B cell (primary cell): ENCODE data around the gene ASPRV1. TPM values are rescaled to one million over a fixed set of nuclear protein-coding genes. Genes with fewer than 3 reads are reported as not detected.

Experiments
- ATAC-seq: fragments of 200-7000 bp; cut with Tn5 transposase; one replicate; pipeline ENCODE4 v1.10.0; 2021; ENCODE audit warnings: low read depth, mild to moderate bottlenecking, moderate number of reproducible peaks, moderate library complexity
- CTCF ChIA-PET: fragments of 350-600 bp; sonication (Branson Sonifier 250); formaldehyde crosslinking; loops from one replicate; lab custom pipeline; 2021; ENCODE audit warnings: antibody characterized with exemption, inconsistent platforms; lab: Charles Lee
- POLR2A ChIA-PET: fragments of 350-600 bp; sonication (Branson Sonifier 250); formaldehyde crosslinking; loops from one replicate; lab custom pipeline; 2021; ENCODE audit warnings: antibody characterized with exemption; lab: Charles Lee
- DNase-seq: peaks from one replicate; pipeline ENCODE4 v3.0.0; 2013
- H2AFZ ChIP-seq: 2 replicates; pipeline ENCODE4 v1.6.1; 2012; ENCODE audit warnings: mild to moderate bottlenecking, low read depth, low read length; ENCODE audit not compliant: insufficient read depth, poor library complexity, severe bottlenecking
- H3K27ac ChIP-seq, 2 donors: 1 replicate in 1 of 2; 2 replicates in 1 of 2; pipeline ENCODE4 v1.5.1; 2012 to 2013; ENCODE audit warnings: low read length in 2 of 2, mild to moderate bottlenecking in 2 of 2, moderate library complexity in 1 of 2
- H3K27me3 ChIP-seq, 4 experiments: fragments of 200-600 bp in 1 of 4; sonication (generic) in 1 of 4; replicated peaks in 1 of 4; 1 replicate in 2 of 4; 2 replicates in 2 of 4; pipeline versions ENCODE4 v1.6.1 to v1.7.0; 2013 to 2016; ENCODE audit warnings: low read length in 3 of 4, mild to moderate bottlenecking in 2 of 4, mixed read lengths in 1 of 4, moderate library complexity in 1 of 4; ENCODE audit not compliant: insufficient read depth in 4 of 4, control insufficient read depth in 3 of 4; ENCODE audit errors: control extremely low read depth in 1 of 4
- H3K36me3 ChIP-seq, 2 experiments: replicated peaks in 1 of 2; 1 replicate in 1 of 2; 2 replicates in 1 of 2; pipeline versions ENCODE4 v1.6.1 to v1.7.1; 2013; ENCODE audit warnings: low read length in 1 of 2; ENCODE audit not compliant: insufficient read depth in 2 of 2, control insufficient read depth in 1 of 2; ENCODE audit errors: control extremely low read depth in 1 of 2, extremely low read depth in 1 of 2
- H3K4me1 ChIP-seq, 2 donors: fragments of 200-600 bp in 1 of 2; sonication (generic) in 1 of 2; 1 replicate in 1 of 2; 2 replicates in 1 of 2; pipeline versions ENCODE4 v1.5.1 to v1.6.1; 2013 to 2017; ENCODE audit warnings: low read length in 2 of 2; ENCODE audit not compliant: control insufficient read depth in 2 of 2, insufficient read depth in 2 of 2
- H3K4me2 ChIP-seq: replicated peaks from 2 replicates; pipeline ENCODE3; 2012; ENCODE audit warnings: mild to moderate bottlenecking, low read depth, low read length; ENCODE audit not compliant: poor library complexity, severe bottlenecking
- H3K4me3 ChIP-seq, 5 experiments: fragments of 200-600 bp in 1 of 5; sonication (generic) in 1 of 5; 1 replicate in 3 of 5; 2 replicates in 2 of 5; pipeline versions ENCODE4 v1.5.1 to v1.7.0; 2011 to 2016; ENCODE audit warnings: low read length in 4 of 5, mild to moderate bottlenecking in 4 of 5, low read depth in 2 of 5, control low read depth in 1 of 5, moderate library complexity in 1 of 5; ENCODE audit not compliant: insufficient read depth in 1 of 5; ENCODE audit errors: control extremely low read depth in 1 of 5, extremely low read depth in 1 of 5
- H3K79me2 ChIP-seq: fragments of 200-600 bp; sonication (generic); one replicate; pipeline ENCODE4 v1.6.0; 2016; ENCODE audit warnings: low read length; ENCODE audit not compliant: control insufficient read depth, insufficient read depth
- H3K9ac ChIP-seq: fragments of 200-600 bp; sonication (generic); 2 replicates; pipeline ENCODE4 v1.6.1; 2017; ENCODE audit warnings: mild to moderate bottlenecking, low read length, moderate library complexity
- H3K9me3 ChIP-seq, 3 donors: one replicate each; pipeline versions ENCODE4 v1.6.1 to v1.7.1; 2013; ENCODE audit warnings: low read length in 2 of 3; ENCODE audit not compliant: control insufficient read depth in 2 of 3, insufficient read depth in 1 of 3; ENCODE audit errors: control extremely low read depth in 1 of 3
- H4K20me1 ChIP-seq: 2 replicates; pipeline ENCODE4 v1.6.0; 2012; ENCODE audit warnings: mild to moderate bottlenecking, low read length; ENCODE audit not compliant: insufficient read depth, control insufficient read depth, poor library complexity, severe bottlenecking
- H3K27ac Mint-ChIP-seq: one replicate; pipeline ENCODE4 v1.8.0; 2021; ENCODE audit warnings: mixed read lengths
- H3K27me3 Mint-ChIP-seq: one replicate; pipeline ENCODE4 v1.8.0; 2021; ENCODE audit warnings: mixed read lengths
- H3K4me1 Mint-ChIP-seq: one replicate; pipeline ENCODE4 v1.8.0; 2021; ENCODE audit warnings: mixed read lengths
- H3K4me3 Mint-ChIP-seq: one replicate; pipeline ENCODE4 v1.8.0; 2021; ENCODE audit warnings: mixed read lengths
- H3K9me3 Mint-ChIP-seq: one replicate; pipeline ENCODE4 v1.8.0; 2022; ENCODE audit warnings: mixed read lengths; ENCODE audit not compliant: insufficient read depth
- EZH2 ChIP-seq: IDR thresholded peaks from 2 replicates; pipeline ENCODE4 v1.6.1; 2012; ENCODE audit warnings: borderline replicate concordance, low read depth, mild to moderate bottlenecking, moderate library complexity, low read length; ENCODE audit not compliant: insufficient read depth, poor library complexity, severe bottlenecking
- WGBS: methylation state at CpG from one replicate; pipeline ENCODE4 v1.1.5; 2013; ENCODE audit warnings: missing lambda C conversion rate; ENCODE audit not compliant: insufficient coverage; 5-methylcytosine and 5-hydroxymethylcytosine counted together
- intact Hi-C: fragments of 100-400 bp; cut with micrococcal nuclease; formaldehyde crosslinking; loops from one replicate; pipeline ENCODE4 v1.10.0; 2022
- polyA plus RNA-seq: library from polyadenylated mRNA; depleted of rRNA; stranded (reverse); fragments of >200 nt; gene quantifications from 2 replicates; pipeline ENCODE4 v1.2.3, GENCODE V29; 2012
- total RNA-seq, 2 donors: library from RNA; stranded (reverse); fragments of 120-200 nt in 1 of 2; gene quantifications; 1 replicate in 1 of 2; 2 replicates in 1 of 2; pipeline versions ENCODE4 v1.2.3 to v1.2.4, GENCODE V29; 2013 to 2022
- TF ChIP-seq, protein P1 (sequence below): fragments of 200-600 bp; IDR thresholded peaks from one replicate; pipeline ENCODE4 v1.8.0; 2022; ENCODE audit warnings: antibody characterized with exemption, mild to moderate bottlenecking

ASPRV1 gene
- total and polyA plus RNA-seq, 2 donors (not counting 1 experiment from before 2014, with no cell fraction given), result 1.1 TPM

DNA sequence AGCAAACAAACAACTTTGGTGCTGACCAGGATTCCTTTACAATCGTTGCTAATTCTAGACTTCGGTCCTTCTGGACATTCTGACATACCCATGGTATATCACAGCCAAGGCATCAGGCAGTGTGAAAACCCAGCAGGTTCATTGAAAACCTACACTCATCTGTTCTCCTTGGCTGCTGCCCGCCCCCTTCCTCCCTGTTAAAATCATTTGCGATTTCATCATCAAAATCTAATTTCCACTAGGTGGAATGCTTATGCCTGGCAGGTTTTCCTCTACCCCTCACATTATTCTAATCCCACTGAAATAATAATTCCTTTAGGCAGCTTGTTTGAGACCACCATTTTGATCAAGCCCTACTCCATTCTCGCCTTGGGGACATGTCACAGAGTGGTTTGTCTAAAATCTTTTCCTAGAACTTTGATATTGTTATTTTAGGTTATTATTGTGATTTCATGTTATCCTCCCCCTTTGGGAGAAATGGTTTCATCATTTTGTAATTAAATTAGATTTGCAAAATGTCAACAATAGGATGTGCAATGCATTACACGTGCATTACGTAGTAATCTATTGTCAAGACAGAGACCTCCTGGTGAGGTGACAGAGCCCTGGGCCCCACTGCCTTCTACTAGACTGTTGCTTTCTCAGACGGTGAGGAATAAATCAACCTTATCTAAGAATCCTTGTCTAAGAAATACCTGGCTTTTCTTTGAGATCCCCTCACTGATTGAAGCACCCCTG lies 31.0 kb upstream of the ASPRV1 start:
- no peaks in the 10 kb centered on the region for H3K4me1 Mint-ChIP-seq
- no peak overlapping the region for H3K27ac Mint-ChIP-seq
- 96% methylated on average over 5 of the region's 8 CpGs for WGBS
- no peak overlapping the region for H3K4me3 Mint-ChIP-seq
- Histone ChIP-seq H3K4me1 (no peaks in the 10 kb centered on the region), H3K79me2 (no peaks in the 10 kb centered on the region), H4K20me1 (no peaks in the 10 kb centered on the region), H3K9ac (no peak overlapping the region), H3K4me2 (no peak overlapping the region), H3K27me3 (no peaks in the 10 kb centered on the region), H3K36me3 (peaks cover 0 to 6% of the 10 kb centered on the region in 2 experiments), H3K4me3 (no peak overlapping the region), H3K9me3 (peaks cover 0 to 6% (median 0%) of the 10 kb centered on the region in 3 donors), H2AFZ (no peak overlapping the region), H3K27ac (no peak overlapping the region)
- ATAC-seq (no peak), DNase-seq (no peak)
- TF ChIP-seq EZH2, result no peak
- TF ChIP-seq, protein P1, sequence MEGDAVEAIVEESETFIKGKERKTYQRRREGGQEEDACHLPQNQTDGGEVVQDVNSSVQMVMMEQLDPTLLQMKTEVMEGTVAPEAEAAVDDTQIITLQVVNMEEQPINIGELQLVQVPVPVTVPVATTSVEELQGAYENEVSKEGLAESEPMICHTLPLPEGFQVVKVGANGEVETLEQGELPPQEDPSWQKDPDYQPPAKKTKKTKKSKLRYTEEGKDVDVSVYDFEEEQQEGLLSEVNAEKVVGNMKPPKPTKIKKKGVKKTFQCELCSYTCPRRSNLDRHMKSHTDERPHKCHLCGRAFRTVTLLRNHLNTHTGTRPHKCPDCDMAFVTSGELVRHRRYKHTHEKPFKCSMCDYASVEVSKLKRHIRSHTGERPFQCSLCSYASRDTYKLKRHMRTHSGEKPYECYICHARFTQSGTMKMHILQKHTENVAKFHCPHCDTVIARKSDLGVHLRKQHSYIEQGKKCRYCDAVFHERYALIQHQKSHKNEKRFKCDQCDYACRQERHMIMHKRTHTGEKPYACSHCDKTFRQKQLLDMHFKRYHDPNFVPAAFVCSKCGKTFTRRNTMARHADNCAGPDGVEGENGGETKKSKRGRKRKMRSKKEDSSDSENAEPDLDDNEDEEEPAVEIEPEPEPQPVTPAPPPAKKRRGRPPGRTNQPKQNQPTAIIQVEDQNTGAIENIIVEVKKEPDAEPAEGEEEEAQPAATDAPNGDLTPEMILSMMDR, result no peak
- ChIA-PET POLR2A (no interaction called here), CTCF (no interaction called here)
- H3K27me3 Mint-ChIP-seq, result no peaks in the 10 kb centered on the region
- intact Hi-C loops, result no loop called here
- H3K9me3 Mint-ChIP-seq, result no peaks in the 10 kb centered on the region

DNA sequence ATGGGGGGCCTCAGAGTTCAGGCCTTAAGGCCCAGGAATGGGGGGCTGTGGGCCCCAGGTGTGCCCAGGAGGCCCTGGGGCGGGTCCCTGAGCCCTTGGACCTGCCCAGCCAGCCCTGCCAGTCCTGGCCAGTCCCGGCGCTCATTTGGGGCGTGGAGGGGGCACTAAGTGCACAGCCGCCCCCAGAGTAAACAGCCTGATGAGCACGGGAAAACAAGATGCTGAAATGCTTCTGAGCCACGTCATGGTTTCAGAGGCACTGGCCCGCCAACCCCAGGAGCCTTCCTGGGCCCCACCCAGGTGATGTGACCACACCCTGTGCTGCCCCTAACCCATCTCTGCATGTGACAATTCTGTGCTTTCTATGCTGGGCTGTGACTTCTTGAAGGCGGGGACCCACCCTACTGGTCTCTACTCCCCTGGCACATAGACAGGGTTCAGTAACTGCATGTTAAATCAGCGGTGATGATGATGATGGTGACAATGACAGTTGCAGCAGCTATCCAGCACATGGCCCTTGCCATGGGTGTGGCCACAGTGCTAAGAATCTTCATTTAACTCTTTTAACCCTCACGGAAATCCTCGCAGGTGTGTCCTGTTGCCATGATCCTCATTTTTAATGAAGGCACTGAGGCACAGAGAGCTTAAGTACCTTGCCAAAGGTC lies 28.1 kb upstream of the ASPRV1 start:
- Mint-ChIP-seq H3K27me3 (no peaks in the 10 kb centered on the region), H3K9me3 (no peaks in the 10 kb centered on the region), H3K4me1 (no peaks in the 10 kb centered on the region), H3K27ac (no peak overlapping the region), H3K4me3 (no peak overlapping the region)
- no peak for TF ChIP-seq EZH2
- TF ChIP-seq, protein P1, result no peak
- DNase-seq, result no peak
- no peak overlapping the region for H3K4me2 ChIP-seq
- no peak overlapping the region for H3K27ac ChIP-seq
- no peaks in the 10 kb centered on the region for H4K20me1 ChIP-seq
- no peak overlapping the region for H3K9ac ChIP-seq
- 91% methylated on average over 10 of the region's 12 CpGs for WGBS
- H3K4me1 ChIP-seq, result no peaks in the 10 kb centered on the region
- peaks cover 0 to 6% (median 0%) of the 10 kb centered on the region in 3 donors for H3K9me3 ChIP-seq
- no peaks in the 10 kb centered on the region for H3K36me3 ChIP-seq
- intact Hi-C loops, result no loop called here
- no peak overlapping the region for H3K4me3 ChIP-seq
- no peaks in the 10 kb centered on the region for H3K27me3 ChIP-seq
- no peak for ATAC-seq
- CTCF ChIA-PET, result no interaction called here
- POLR2A ChIA-PET, result no interaction called here
- no peaks in the 10 kb centered on the region for H3K79me2 ChIP-seq
- H2AFZ ChIP-seq, result no peak overlapping the region
